A549 (cell line): ENCODE measurements around the gene TSC22D1.

Experiments
- CTCF ChIP-seq: fragments of >200 bp; sonication (Bioruptor Twin); formaldehyde crosslinking; IDR thresholded peaks from 3 replicates; pipeline ENCODE4 v1.5.1; 2016
- ESRRA ChIP-seq: fragments of 150-350 bp; IDR thresholded peaks from 2 replicates; pipeline ENCODE4 v1.6.1; 2014; ENCODE audit warnings: mild to moderate bottlenecking, low read length, borderline replicate concordance
- HMGXB4 ChIP-seq: fragments of 250-450 bp; sonication (Bioruptor Pico); IDR thresholded peaks from 2 replicates; pipeline ENCODE4 v1.5.0; 2021; ENCODE audit warnings: mild to moderate bottlenecking, moderate library complexity, borderline replicate concordance
- HOXA7 ChIP-seq: fragments of 250-450 bp; sonication (Bioruptor Pico); IDR thresholded peaks from 2 replicates; pipeline ENCODE4 v1.5.0; 2020; ENCODE audit warnings: mild to moderate bottlenecking, moderate library complexity
- MYC ChIP-seq: IDR thresholded peaks from 2 replicates; pipeline ENCODE4 v1.6.1; 2012; ENCODE audit warnings: mild to moderate bottlenecking, inconsistent platforms, low read length, improper control_type of control experiment, borderline replicate concordance
- POLR2A ChIP-seq: IDR thresholded peaks from 2 replicates; pipeline ENCODE4 v1.6.1; 2012; ENCODE audit warnings: mild to moderate bottlenecking, low read length

- TF ChIP-seq POLR2A, result no peak
- TF ChIP-seq HOXA7, result no peak
- TF ChIP-seq HMGXB4, result no peak
- TF ChIP-seq CTCF, result no peak
- TF ChIP-seq ESRRA, result no peak
- no peak for TF ChIP-seq MYC
These were observed 72.0 kb downstream of the TSC22D1 start for GRCh38 chr13:44504116-44504515.
